Lung (tissue), 12 donors: ENCODE results near the gene PAM. TPM values are rescaled to one million over a fixed set of nuclear protein-coding genes. Genes with fewer than 3 reads are reported as not detected.
A peak's percentile ranks its signal among the peaks of the same experiment; 100 is the strongest.

Source experiments
- ATAC-seq: fragments of 200-7000 bp; cut with Tn5 transposase; one replicate; pipeline ENCODE4 v1.9.1; 2020; ENCODE audit warnings: moderate number of reproducible peaks; ENCODE audit not compliant: insufficient read depth, low FRiP score
- DNase-seq, 3 donors: peaks; one replicate each; pipeline ENCODE4 v3.0.0-alpha.2; 2013 to 2017
- H3K27ac ChIP-seq, 2 donors: one replicate each; pipeline ENCODE4 v1.5.1; 2013; ENCODE audit warnings: mild to moderate bottlenecking in 2 of 2, moderate library complexity in 2 of 2, control low read depth in 1 of 2, inconsistent platforms in 1 of 2, low read depth in 1 of 2, low read length in 1 of 2
- H3K27me3 ChIP-seq, 3 donors: one replicate each; pipeline ENCODE4 v1.5.1; 2013; ENCODE audit warnings: low read length in 2 of 3; ENCODE audit not compliant: control insufficient read depth in 3 of 3, insufficient read depth in 3 of 3
- H3K36me3 ChIP-seq, 4 donors: one replicate each; pipeline ENCODE4 v1.5.1; 2013; ENCODE audit warnings: low read length in 4 of 4, mild to moderate bottlenecking in 1 of 4, moderate library complexity in 1 of 4; ENCODE audit not compliant: control insufficient read depth in 4 of 4, insufficient read depth in 4 of 4
- H3K4me1 ChIP-seq, 5 donors: one replicate each; pipeline ENCODE4 v1.5.1; 2013; ENCODE audit warnings: low read length in 5 of 5, mild to moderate bottlenecking in 2 of 5, moderate library complexity in 1 of 5; ENCODE audit not compliant: control insufficient read depth in 5 of 5, insufficient read depth in 5 of 5
- H3K4me3 ChIP-seq: one replicate; pipeline ENCODE4 v1.5.1; 2013; ENCODE audit warnings: mild to moderate bottlenecking, control low read depth, moderate library complexity
- H3K9ac ChIP-seq, 2 donors: one replicate each; pipeline ENCODE4 v1.5.1; 2013; ENCODE audit warnings: low read length in 2 of 2, control low read depth in 1 of 2; ENCODE audit not compliant: insufficient read depth in 1 of 2
- H3K9me3 ChIP-seq, 4 donors: one replicate each; pipeline ENCODE4 v1.5.1; 2013; ENCODE audit warnings: low read length in 3 of 4, mild to moderate bottlenecking in 1 of 4, moderate library complexity in 1 of 4; ENCODE audit not compliant: control insufficient read depth in 4 of 4, insufficient read depth in 3 of 4
- CTCF ChIP-seq: IDR thresholded peaks from 2 replicates; pipeline ENCODE4 v1.5.1; 2012; ENCODE audit warnings: mild to moderate bottlenecking; ENCODE audit errors: control extremely low read depth, extremely low read depth
- WGBS, 2 donors: extraction: QIAGEN DNeasy Blood & Tissue Kit; methylation state at CpG; one replicate each; pipeline ENCODE4 v1.1.7; 2013; 5-methylcytosine and 5-hydroxymethylcytosine counted together
- polyA plus RNA-seq, 2 donors: library from polyadenylated mRNA; stranded (reverse); fragments of 200-250 nt; gene quantifications; one replicate each; pipeline ENCODE4 v1.2.1, GENCODE V29; 2013
- total RNA-seq, 2 donors: library from RNA; depleted of rRNA in 1 of 2; stranded (reverse); fragments of >200 nt in 1 of 2; gene quantifications; one replicate each; pipeline ENCODE4 v1.2.1, GENCODE V29; 2014 to 2021
- donor health status: control.
- donor health status: control.
- donor health status: Bipolar disorder and iron deficiency.
- donor health status: healthy.
- donor health status: DM: yes; HTN: yes; CAD: no.

Gene PAM
- total and polyA plus RNA-seq, 4 donors = 117 to 248 (median 151) TPM

- no peaks in the 10 kb centered on the region for H3K9me3 ChIP-seq
- 90 to 94% methylated on average over 6 of the region's 6 CpGs for WGBS, 2 donors
- H3K4me1 ChIP-seq = no peaks in the 10 kb centered on the region
- peak in 1 of 3 donors; percentile 19 for DNase-seq
- H3K9ac ChIP-seq = no peak overlapping the region
- TF ChIP-seq CTCF = no peak
- H3K27me3 ChIP-seq = no peaks in the 10 kb centered on the region
- H3K36me3 ChIP-seq = no peaks in the 10 kb centered on the region
- no peak overlapping the region for H3K4me3 ChIP-seq
- ATAC-seq = no peak
- no peak overlapping the region for H3K27ac ChIP-seq
Measured at GRCh38 chr5:102857076-102857818, 102.1 kb downstream of the PAM start.

GRCh38 chr5:102858221-102858620, 103.1 kb downstream of the PAM start:
- ATAC-seq = no peak
- no peaks in the 10 kb centered on the region for H3K9me3 ChIP-seq
- H3K9ac ChIP-seq = no peak overlapping the region
- no peak overlapping the region for H3K4me3 ChIP-seq
- H3K4me1 ChIP-seq = peaks cover 0 to 2% (median 0%) of the 10 kb centered on the region in 5 donors
- no peak for DNase-seq
- no peaks in the 10 kb centered on the region for H3K36me3 ChIP-seq
- 94 to 100% methylated on average over 1 of the region's 1 CpG for WGBS, 2 donors
- no peak for TF ChIP-seq CTCF
- H3K27ac ChIP-seq = no peak overlapping the region
- no peaks in the 10 kb centered on the region for H3K27me3 ChIP-seq

- WGBS, 2 donors = 85 to 90% methylated on average over 4 of the region's 4 CpGs
- Histone ChIP-seq H3K27ac (no peak overlapping the region), H3K9me3 (no peaks in the 10 kb centered on the region), H3K27me3 (no peaks in the 10 kb centered on the region), H3K4me3 (no peak overlapping the region), H3K9ac (no peak overlapping the region), H3K36me3 (no peaks in the 10 kb centered on the region), H3K4me1 (peaks cover 0 to 2% (median 0%) of the 10 kb centered on the region in 5 donors)
- DNase-seq (no peak), ATAC-seq (no peak)
- TF ChIP-seq CTCF = no peak
Measured at GRCh38 chr5:102858808-102859207, 103.7 kb downstream of the PAM start.

- TF ChIP-seq CTCF = no peak
- Histone ChIP-seq H3K4me3 (no peak overlapping the region), H3K4me1 (peaks cover 0 to 9% (median 0%) of the 10 kb centered on the region in 5 donors), H3K9me3 (no peaks in the 10 kb centered on the region), H3K27me3 (no peaks in the 10 kb centered on the region), H3K27ac (no peak overlapping the region), H3K36me3 (no peaks in the 10 kb centered on the region), H3K9ac (no peak overlapping the region)
- ATAC-seq (no peak), DNase-seq (no peak)
- 97 to 100% methylated on average over 3 of the region's 3 CpGs for WGBS, 2 donors
Measured at GRCh38 chr5:102860035-102860434, 104.9 kb downstream of the PAM start.
